Hepatocyte (in vitro differentiated cells): ENCODE measurements around the gene GOT1. TPM values are rescaled to one million over a fixed set of nuclear protein-coding genes. Genes with fewer than 3 reads are reported as not detected.
A peak's percentile ranks its signal among the peaks of the same experiment; 100 is the strongest.

Source experiments
- DNase-seq: peaks from one replicate; pipeline ENCODE4 v3.0.0-alpha.2; 2016; ENCODE audit warnings: low spot score
- H2AFZ ChIP-seq: fragments of 200-600 bp; sonication (generic); 2 replicates; pipeline ENCODE4 v1.6.0; 2016; ENCODE audit warnings: antibody characterized with exemption, mild to moderate bottlenecking
- H3K27ac ChIP-seq: fragments of 200-600 bp; sonication (generic); 2 replicates; pipeline ENCODE4 v1.5.1; 2016; ENCODE audit warnings: mild to moderate bottlenecking
- H3K27me3 ChIP-seq: fragments of 200-600 bp; sonication (generic); 2 replicates; pipeline ENCODE4 v1.6.1; 2016
- H3K36me3 ChIP-seq: fragments of 200-600 bp; sonication (generic); replicated peaks from 2 replicates; pipeline ENCODE4 v1.5.1; 2016; ENCODE audit warnings: low read depth; ENCODE audit not compliant: insufficient read depth
- H3K4me1 ChIP-seq: fragments of 200-600 bp; sonication (generic); 2 replicates; pipeline ENCODE4 v1.5.1; 2016; ENCODE audit warnings: mild to moderate bottlenecking, moderate library complexity; ENCODE audit not compliant: insufficient read depth
- H3K4me2 ChIP-seq: fragments of 200-600 bp; sonication (generic); 2 replicates; pipeline ENCODE4 v1.6.0; 2016
- H3K4me3 ChIP-seq: fragments of 200-600 bp; sonication (generic); 2 replicates; pipeline ENCODE4 v1.5.1; 2016; ENCODE audit warnings: mild to moderate bottlenecking
- H3K79me2 ChIP-seq: fragments of 200-600 bp; sonication (generic); 2 replicates; pipeline ENCODE4 v1.6.0; 2017; ENCODE audit warnings: mild to moderate bottlenecking
- H3K9me2 ChIP-seq: fragments of 200-600 bp; sonication (generic); replicated peaks from 2 replicates; pipeline ENCODE4 v1.6.0; 2017; ENCODE audit warnings: mild to moderate bottlenecking; ENCODE audit not compliant: insufficient read depth
- H3K9me3 ChIP-seq: fragments of 200-600 bp; sonication (generic); 2 replicates; pipeline ENCODE4 v1.5.1; 2016; ENCODE audit warnings: low read depth, mild to moderate bottlenecking
- H4K20me1 ChIP-seq: fragments of 200-600 bp; sonication (generic); 2 replicates; pipeline ENCODE4 v1.6.0; 2016; ENCODE audit warnings: mild to moderate bottlenecking; ENCODE audit not compliant: insufficient read depth, poor library complexity, severe bottlenecking
- EZH2 ChIP-seq: fragments of 200-600 bp; sonication (generic); IDR thresholded peaks from 2 replicates; pipeline ENCODE4 v1.6.1; 2016; ENCODE audit warnings: antibody characterized with exemption, mild to moderate bottlenecking, borderline replicate concordance
- EZH2phosphoT487 ChIP-seq: fragments of 200-600 bp; sonication (generic); IDR thresholded peaks from one replicate; pipeline ENCODE4 v1.6.1; 2018; ENCODE audit warnings: antibody characterized with exemption, mild to moderate bottlenecking, low read depth, moderate library complexity; ENCODE audit not compliant: unreplicated experiment, severe bottlenecking
- WGBS: methylation state at CpG from one replicate; pipeline ENCODE4 v1.1.6; 2016; ENCODE audit warnings: low lambda C conversion rate; ENCODE audit errors: missing lambda C conversion rate; 5-methylcytosine and 5-hydroxymethylcytosine counted together
- polyA plus RNA-seq: library from polyadenylated mRNA; unstranded; fragments of >200 nt; fragmentation: Nextera tagmentation; extraction: Ambion mirVana; gene quantifications from 2 replicates; pipeline ENCODE4 v1.2.1, GENCODE V29; 2016
- total RNA-seq: library from RNA; depleted of rRNA; stranded (reverse); fragments of >200 nt; gene quantifications from 2 replicates; pipeline ENCODE4 v1.2.3, GENCODE V29; 2014
- TF ChIP-seq, protein P1 (sequence below): fragments of 200-600 bp; sonication (generic); IDR thresholded peaks from 2 replicates; pipeline ENCODE4 v1.5.1; 2016; ENCODE audit warnings: antibody characterized with exemption, mild to moderate bottlenecking; ENCODE audit not compliant: poor library complexity

GOT1 gene
- 51.1 and 59.0 TPM in 2 replicates for total RNA-seq
- 53.1 and 60.8 TPM in 2 replicates for polyA plus RNA-seq

- under 1% methylated on average over 59 of the region's 59 CpGs for WGBS
- Histone ChIP-seq H2AFZ (peak within 1 kb of the TSS; percentile 68), H3K27ac (peak within 1 kb of the TSS; percentile 83), H3K9me2 (no peaks in the 10 kb centered on the region), H3K27me3 (no peaks in the 10 kb centered on the region), H4K20me1 (no peaks in the 10 kb centered on the region), H3K4me2 (peak within 1 kb of the TSS; percentile 97), H3K36me3 (no peaks in the 10 kb centered on the region), H3K79me2 (peaks cover 55% of the 10 kb centered on the region), H3K4me3 (peak within 1 kb of the TSS; percentile 54), H3K4me1 (peaks cover 8% of the 10 kb centered on the region), H3K9me3 (no peaks in the 10 kb centered on the region)
- TF ChIP-seq, protein P1, sequence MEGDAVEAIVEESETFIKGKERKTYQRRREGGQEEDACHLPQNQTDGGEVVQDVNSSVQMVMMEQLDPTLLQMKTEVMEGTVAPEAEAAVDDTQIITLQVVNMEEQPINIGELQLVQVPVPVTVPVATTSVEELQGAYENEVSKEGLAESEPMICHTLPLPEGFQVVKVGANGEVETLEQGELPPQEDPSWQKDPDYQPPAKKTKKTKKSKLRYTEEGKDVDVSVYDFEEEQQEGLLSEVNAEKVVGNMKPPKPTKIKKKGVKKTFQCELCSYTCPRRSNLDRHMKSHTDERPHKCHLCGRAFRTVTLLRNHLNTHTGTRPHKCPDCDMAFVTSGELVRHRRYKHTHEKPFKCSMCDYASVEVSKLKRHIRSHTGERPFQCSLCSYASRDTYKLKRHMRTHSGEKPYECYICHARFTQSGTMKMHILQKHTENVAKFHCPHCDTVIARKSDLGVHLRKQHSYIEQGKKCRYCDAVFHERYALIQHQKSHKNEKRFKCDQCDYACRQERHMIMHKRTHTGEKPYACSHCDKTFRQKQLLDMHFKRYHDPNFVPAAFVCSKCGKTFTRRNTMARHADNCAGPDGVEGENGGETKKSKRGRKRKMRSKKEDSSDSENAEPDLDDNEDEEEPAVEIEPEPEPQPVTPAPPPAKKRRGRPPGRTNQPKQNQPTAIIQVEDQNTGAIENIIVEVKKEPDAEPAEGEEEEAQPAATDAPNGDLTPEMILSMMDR = no peak
- TF ChIP-seq EZH2 = no peak
- no peak for TF ChIP-seq EZH2phosphoT487
- DNase-seq = peak; percentile 97
Measured at GRCh38 chr10:99430451-99431189, at the start of gene GOT1. Gene GOT1, minus strand, starts transcription at chr10:99430624. Its CDS starts 59 bp downstream, at chr10:99430565.

GRCh38 chr10:99470327-99470726, 39.9 kb upstream of the GOT1 start:
- Histone ChIP-seq H3K9me2 (no peaks in the 10 kb centered on the region), H3K79me2 (no peaks in the 10 kb centered on the region), H3K9me3 (no peaks in the 10 kb centered on the region), H3K36me3 (no peaks in the 10 kb centered on the region), H2AFZ (no peak overlapping the region), H3K27me3 (peaks cover 39% of the 10 kb centered on the region), H4K20me1 (no peaks in the 10 kb centered on the region), H3K4me2 (no peak overlapping the region), H3K4me1 (no peaks in the 10 kb centered on the region), H3K27ac (no peak overlapping the region), H3K4me3 (no peak overlapping the region)
- DNase-seq = no peak
- 68% methylated on average over 5 of the region's 5 CpGs for WGBS
- TF ChIP-seq, protein P1 = no peak
- TF ChIP-seq EZH2 (no peak), EZH2phosphoT487 (no peak)

GRCh38 chr10:99467236-99467999, 37.0 kb upstream of the GOT1 start:
- Histone ChIP-seq H2AFZ (no peak overlapping the region), H3K9me2 (no peaks in the 10 kb centered on the region), H3K9me3 (no peaks in the 10 kb centered on the region), H3K27me3 (peaks cover 37% of the 10 kb centered on the region), H3K36me3 (no peaks in the 10 kb centered on the region), H3K27ac (no peak overlapping the region), H3K4me1 (no peaks in the 10 kb centered on the region), H3K4me2 (no peak overlapping the region), H3K79me2 (no peaks in the 10 kb centered on the region), H3K4me3 (no peak overlapping the region), H4K20me1 (no peaks in the 10 kb centered on the region)
- WGBS = 74% methylated on average over 14 of the region's 14 CpGs
- DNase-seq = no peak
- TF ChIP-seq EZH2 (no peak), EZH2phosphoT487 (no peak)
- TF ChIP-seq, protein P1 = no peak
